ENCODE data around the gene CHST12.

GRCh38 chr7:2411815-2412586 is 8.6 kb downstream of the CHST12 start:
- TF ChIP-seq CTCF (IDR thresholded peaks at IDR 0.05; ENCODE audit: poor library complexity, severe bottlenecking): no peak
- no peak for TF ChIP-seq POLR2AphosphoS5 (IDR thresholded peaks at IDR 0.05)

Measured in neural cell (in vitro differentiated cells).